CD4-positive, alpha-beta T cell treated with Interleukin-6 at 100 ng/mL for 8 hours (primary cell): ENCODE measurements around the gene DTX3.
"Not testable (repeated sequence)": the region's sequence is repeated elsewhere in the genome, so short reads cannot be mapped to it uniquely, and the experiment has no call there.

Source experiments
- DNase-seq: peaks from one replicate; pipeline ENCODE4 v3.0.0-alpha.2; 2020; ENCODE audit warnings: mixed read lengths, low spot score

The DTX3 gene, protein sequence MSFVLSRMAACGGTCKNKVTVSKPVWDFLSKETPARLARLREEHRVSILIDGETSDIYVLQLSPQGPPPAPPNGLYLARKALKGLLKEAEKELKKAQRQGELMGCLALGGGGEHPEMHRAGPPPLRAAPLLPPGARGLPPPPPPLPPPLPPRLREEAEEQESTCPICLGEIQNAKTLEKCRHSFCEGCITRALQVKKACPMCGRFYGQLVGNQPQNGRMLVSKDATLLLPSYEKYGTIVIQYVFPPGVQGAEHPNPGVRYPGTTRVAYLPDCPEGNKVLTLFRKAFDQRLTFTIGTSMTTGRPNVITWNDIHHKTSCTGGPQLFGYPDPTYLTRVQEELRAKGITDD

DNA sequence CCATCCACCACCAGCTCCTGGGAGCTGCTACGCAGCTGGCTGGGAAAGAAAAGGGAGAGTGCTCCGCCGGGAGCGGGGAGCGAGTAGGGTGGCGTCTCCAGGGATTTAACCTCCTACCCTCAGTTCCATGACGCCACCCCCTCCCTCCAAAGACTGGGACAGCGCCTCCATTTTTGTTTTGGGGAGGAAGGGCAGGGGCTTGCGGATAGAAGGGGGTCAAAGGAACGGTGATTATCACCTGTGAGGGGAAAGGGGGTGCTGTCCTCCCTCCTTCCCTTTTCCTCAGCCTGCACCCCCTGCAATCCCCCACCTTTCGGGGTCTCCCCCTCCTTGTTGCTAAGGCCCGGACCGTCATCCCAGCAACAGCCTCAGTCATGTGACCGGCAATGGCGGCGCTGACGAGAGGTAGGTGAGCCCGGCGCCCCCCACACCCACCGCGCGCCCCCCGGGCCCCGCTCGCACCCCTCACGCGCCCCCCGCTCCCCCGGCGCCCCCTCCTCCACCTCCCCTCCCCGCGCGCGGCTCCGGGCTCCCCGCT lies at the start of gene DTX3:
TSS of gene DTX3 (plus strand) at position 371 of the 538 bp plus-strand sequence. CDS start 1,694 bp downstream, outside the sequence.
- DNase-seq = peak; percentile 25

DNA sequence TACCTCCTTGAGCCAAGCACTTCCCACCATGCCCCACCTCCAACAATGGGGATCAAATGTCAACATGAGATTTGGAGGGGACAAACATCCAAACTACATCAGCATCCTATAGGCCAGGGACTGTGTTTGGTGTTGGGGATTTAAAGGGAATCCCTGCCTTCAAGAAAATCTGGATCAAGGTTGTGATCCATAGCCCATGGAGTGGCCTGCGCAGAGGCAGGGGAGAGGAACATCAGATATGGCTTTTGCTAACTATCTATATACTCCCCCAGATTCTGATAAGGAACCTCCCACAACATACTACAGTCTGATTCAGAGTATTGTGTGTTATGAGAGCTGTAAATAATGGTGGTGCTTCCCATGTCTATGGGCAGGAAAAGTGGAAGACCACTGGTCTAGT lies 49.7 kb upstream of the DTX3 start:
- DNase-seq = no peak

DNA sequence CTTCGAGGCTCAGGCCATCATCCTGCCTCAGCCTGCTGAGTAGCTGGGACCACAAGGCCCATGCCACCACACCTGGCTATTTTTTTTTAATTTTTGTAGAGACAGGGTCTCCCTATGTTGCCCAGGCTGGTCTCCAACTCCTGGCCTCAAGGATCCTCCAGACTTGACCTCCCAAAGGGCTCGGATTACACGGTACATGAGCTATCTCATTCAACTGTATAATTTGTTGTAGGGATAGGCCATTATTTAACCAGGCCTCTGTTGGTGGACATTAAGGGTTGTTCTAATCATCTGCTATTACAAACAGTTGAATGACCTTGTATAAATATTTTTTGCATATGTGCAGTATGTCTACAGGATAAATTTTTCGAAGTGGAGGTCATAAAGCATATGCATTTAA lies 45.8 kb upstream of the DTX3 start:
- no peak for DNase-seq

DNA sequence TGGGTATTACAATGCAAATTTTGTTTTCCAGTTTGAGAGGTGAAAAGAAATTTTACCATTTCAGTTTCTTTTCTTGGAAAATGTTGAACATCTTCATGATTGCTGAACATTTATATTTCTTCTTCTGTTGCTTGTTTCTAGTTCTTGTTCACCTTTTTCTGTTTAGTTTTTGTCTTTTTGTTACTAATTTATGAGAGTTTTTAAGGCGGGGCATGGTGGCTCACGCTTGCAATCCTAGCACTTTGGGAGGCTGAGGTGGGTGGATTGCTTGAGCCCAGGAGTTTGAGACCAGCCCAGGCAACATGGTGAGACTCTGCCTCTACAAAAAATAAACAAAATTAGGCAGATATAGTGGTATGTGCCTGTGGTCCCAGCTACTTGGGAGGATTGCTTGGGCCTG lies 44.1 kb upstream of the DTX3 start:
- no peak for DNase-seq

DNA sequence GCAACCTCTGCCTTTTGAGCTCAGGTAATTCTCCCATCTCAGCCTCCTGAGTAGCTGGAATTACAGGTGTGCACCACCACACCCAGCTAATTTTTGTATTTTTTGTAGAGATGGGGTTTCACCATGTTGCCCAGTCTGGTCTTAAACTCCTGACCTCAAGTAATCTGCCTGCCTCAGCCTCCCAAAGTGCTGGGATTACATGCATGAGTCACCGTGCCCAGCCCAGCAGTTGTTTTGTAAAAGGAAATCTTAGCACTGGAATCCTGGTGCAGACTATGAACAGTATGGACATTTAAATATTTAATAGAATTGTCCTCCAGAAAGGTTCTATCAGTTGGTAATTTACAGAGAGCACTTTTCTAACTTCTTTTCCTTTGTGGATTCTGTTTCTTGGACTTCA lies 43.5 kb upstream of the DTX3 start:
- DNase-seq = not testable (repeated sequence)

DNA sequence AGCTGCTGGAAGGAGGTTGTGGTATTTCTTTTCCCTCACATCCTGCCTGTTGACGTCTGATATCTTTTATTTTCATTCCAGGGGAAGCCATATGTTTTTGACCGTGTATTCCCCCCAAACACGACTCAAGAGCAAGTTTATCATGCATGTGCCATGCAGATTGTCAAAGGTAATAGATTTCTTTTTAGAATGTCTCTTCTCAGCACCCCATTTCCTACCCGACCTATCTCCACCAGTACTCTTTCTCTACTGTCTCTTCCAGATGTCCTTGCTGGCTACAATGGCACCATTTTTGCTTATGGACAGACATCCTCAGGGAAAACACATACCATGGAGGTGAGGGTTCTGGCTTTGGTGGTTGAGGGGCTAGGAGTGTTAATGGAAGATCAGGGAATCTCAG lies 41.3 kb upstream of the DTX3 start:
- DNase-seq = no peak

DNA sequence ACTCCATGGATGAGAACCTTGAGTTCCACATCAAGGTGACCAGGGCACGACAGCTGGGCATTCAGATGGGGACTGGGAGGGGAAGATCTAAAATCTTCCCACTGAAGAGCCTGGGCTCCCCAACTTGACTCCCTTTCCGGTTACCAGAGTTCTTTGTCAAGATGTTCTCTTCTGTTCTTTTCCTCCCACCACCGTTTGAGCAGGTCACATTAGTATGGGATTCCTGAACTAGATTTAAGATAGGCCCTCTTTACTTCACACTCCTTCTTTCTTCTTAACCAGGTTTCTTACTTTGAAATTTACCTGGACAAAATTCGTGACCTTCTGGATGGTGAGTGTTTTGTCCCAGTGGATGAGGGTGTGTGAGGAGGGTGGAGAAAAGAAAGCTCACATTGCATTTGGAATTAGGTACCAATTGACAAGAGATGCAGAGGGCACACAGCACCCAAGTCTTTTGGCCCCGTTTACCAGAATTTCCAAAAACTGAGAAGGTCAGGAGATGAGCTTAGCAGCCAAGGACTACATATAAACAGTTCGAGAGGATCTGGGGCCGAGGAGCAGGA lies 40.4 kb upstream of the DTX3 start:
- DNase-seq = no peak

DNA sequence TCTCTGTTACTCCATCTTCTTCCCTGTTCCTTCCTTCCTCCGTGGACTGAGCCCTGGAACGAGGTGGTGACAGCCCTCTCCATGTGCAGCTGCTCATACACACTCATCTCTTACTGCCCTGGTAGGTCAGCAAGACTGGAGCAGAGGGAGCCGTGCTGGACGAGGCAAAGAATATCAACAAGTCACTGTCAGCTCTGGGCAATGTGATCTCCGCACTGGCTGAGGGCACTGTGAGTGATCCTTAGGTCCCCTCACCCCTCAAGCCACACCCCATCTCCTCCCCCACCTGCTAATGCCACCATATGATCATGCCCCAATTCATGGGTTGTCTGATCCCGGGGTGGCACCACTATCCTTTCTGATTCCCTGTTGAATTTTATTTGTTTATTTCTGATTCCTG lies 35.8 kb upstream of the DTX3 start:
- DNase-seq = no peak

DNA sequence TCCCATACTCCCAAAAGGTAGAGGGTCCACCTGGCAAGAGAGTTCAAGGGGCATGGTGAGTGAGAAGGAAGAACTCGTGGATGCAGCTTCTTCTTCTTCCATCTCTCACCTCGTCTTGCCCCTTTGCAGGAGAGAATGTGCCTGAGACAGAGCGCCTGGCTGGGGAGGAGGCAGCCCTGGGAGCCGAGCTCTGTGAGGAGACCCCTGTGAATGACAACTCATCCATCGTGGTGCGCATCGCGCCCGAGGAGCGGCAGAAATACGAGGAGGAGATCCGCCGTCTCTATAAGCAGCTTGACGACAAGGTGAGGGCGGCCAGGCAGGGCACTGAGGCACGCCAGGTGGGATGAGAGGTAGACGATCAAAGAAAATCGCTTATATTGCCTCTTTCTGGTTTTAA lies 34.8 kb upstream of the DTX3 start:
- DNase-seq = no peak

DNA sequence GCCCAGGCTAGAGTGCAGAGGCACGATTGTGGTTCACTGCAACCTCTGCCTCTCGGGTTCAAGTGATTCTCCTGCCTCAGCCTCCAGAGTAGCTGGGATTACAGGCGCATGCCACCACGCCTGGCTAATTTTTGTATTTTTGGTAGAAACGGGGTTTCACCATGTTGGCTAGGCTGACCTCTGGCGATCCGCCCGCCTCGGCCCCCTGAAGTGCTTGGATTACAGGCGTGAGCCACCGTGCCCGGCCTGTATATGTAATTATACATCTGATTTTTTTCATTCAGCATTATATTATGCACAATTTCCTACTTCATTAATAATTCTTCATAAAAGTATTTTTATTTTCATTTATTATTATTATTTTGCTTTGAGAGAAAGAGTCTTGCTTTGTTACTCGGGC lies 34.2 kb upstream of the DTX3 start:
- DNase-seq = not testable (repeated sequence)

DNA sequence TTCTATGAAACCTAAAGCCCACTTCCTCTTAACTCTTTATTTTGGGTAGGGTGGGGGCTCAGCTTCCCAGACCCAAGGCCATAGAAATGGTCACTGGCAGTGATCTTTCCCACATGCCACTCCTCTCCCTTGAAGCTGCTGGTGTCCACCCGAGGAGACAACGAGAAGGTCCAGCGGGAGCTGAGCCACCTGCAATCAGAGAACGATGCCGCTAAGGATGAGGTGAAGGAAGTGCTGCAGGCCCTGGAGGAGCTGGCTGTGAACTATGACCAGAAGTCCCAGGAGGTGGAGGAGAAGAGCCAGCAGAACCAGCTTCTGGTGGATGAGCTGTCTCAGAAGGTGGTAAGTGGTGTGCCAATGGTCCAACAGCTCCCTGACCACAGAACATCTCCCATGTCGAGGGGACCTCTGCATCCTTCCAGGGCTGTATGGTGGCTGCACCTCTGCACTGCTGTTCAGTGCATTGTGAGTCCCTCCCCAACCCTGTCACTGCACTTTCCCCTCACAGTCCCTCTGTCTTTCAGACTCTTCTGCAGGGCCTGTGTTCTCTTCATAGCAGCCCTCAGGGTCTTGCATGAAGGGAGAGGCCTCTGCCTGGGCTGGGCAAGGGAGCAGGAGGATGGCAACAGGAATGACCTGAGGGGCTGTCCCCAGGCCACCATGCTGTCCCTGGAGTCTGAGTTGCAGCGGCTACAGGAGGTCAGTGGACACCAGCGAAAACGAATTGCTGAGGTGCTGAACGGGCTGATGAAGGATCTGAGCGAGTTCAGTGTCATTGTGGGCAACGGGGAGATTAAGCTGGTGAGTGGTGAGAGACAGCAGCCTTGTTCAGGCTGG lies 32.5 kb upstream of the DTX3 start:
- DNase-seq = no peak

DNA sequence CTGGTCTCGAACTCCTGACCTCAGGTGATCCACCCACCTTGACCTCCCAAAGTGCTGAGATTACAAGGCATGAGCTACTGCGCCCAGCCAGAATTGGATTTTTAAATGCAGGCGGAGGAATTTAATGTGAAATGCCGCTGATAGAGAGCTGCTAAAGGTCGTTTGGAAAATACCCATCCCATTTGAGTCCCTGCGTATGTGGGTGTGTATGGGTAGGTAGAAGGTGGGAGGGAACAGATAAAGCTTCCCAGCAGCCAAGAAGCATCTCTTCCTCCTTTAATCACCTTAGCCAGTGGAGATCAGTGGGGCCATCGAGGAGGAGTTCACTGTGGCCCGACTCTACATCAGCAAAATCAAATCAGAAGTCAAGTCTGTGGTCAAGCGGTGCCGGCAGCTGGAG lies 29.8 kb upstream of the DTX3 start:
- DNase-seq = no peak

DNA sequence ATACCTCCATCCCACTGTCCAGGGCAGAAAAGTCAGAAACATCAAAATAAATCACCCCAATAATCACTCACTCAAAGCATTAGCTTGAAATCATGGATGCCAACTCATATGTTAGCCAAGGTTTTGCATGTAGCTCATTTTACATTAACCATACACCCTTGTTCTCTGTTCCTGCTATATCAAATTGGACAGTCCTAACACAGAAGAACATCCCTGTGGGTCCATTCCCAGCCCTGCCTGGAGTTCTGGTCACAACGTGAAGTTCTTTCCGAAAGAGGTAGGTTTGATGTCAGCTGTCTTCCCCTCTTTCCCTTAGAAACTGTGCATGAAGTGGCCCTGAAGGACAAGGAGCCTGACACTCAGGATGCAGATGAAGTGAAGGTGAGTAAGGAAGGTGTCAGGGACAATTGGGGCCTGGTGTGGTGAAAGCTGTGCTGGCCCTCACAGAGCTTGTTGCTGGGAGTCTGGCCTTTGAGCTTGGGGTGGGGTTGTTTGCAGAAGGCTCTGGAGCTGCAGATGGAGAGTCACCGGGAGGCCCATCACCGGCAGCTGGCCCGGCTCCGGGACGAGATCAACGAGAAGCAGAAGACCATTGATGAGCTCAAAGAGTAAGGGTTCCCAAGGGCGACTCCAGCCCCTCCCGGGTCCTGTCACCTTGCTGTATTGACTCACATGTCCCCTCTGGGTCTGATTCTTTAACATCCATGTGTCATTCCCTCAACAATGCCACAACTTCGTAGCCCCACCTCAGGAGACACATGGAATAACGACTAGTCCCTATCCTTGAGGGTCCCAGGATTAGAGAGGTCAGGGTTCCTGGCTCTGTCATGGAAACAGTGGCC lies 28.6 kb upstream of the DTX3 start:
- DNase-seq = no peak

DNA sequence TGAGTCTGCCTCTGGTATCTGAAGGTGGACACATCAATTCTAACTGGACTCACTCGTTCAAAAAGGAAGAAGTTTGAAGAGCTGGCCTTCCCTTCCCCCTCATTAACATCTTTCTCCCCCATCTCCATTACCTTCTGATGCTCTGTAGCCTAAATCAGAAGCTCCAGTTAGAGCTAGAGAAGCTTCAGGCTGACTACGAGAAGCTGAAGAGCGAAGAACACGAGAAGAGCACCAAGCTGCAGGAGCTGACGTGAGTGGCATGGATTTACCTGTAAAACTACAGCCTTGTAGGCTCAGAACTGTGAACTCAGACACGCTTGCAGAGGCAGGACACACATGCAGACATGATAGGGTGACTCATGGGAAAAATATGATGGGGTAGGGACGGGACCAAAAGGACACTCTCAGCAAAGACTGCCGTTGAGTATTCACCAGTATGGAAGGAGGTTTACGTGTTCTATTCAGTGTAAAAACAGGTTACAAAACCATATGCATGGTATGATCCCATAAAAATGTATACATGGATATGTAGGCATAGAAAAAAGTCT lies 27.9 kb upstream of the DTX3 start:
- no peak for DNase-seq

DNA sequence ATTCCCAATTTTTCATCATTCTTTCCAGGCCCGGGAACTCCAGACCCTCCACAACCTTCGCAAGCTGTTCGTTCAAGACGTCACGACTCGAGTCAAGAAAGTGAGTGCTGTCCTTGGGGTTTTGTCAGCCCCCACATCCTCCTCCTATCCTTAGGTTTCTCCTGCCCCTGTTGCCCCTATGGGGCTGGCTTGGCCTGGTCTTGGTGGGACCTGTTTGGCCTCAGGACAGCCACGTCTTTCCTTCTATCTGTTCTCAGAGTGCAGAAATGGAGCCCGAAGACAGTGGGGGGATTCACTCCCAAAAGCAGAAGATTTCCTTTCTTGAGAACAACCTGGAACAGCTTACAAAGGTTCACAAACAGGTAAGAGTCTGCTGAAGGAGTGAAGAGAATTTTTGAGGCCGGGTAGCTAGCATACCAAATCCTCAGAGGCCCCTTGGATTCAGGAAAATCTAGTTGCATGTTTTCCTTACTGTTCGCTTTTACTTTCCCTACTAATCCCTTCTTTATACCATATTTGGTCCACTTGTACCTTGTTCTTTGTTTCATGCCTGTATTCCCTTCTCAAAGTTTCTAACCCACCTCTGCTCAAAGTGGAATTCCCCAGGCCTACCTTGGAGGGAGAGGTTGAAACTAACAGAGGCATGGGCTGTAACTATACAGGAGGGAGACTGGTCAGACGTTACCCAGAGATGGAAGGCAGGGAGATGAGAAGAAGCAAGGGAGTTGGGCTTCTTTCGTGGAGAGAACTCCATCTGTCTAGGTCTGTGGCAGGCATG lies 26.5 kb upstream of the DTX3 start:
- DNase-seq = no peak

DNA sequence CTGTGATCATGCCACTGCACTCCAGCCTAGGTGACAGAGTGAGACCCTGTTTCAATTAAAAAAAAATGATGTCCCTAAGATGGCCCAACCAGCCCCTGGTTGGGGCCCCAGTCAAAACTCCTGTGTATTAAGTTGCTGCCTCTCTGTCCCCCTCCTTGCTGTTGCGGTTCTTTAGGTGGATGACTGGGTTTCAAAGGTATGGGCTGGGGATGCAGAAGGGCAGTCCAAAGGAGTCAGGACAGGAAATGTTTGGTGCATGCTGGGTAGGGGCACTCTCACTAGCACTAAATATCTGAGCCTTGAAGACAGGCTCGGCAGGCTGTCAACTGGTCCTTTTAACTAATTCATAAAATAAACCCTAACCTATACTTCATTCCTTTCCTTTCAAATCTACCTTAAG lies 25.6 kb upstream of the DTX3 start:
- no peak for DNase-seq

DNA sequence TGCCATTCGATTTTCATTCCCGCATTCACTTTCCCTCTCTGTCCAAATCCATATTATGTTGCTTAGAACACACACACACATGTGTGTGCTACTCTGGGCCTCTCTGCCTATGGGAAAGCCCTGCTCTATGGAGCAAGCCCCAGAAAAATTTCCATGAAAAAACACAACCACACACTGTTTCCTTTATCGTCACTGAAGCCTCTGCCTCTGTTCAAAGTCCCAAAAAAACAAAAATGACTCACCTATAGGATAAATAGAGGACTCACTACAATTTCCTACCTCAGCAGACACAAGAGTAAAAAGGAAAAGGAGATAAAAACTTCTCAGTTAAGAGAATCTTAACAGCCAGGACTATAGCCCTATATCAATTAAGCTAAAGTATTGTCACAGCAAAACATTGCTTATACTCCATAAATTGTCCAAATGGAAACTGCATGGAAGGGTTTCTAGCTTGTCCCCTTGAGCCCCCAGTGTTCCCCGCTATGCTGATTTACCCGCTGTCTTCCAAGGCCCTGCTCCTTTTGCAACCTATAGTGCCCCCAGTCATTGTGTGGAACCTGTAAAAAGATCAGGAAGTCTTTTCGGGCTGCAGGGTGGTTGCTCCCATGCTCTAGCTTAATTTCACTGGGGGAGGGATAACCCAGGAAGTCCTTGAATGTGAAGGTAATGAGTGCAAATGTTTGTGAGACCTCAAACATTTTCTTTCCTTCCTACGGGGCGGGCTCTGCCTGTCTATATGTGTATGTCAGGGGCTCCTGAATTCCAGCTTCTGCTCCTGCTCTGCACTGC lies 24.8 kb upstream of the DTX3 start:
- no peak for DNase-seq

DNA sequence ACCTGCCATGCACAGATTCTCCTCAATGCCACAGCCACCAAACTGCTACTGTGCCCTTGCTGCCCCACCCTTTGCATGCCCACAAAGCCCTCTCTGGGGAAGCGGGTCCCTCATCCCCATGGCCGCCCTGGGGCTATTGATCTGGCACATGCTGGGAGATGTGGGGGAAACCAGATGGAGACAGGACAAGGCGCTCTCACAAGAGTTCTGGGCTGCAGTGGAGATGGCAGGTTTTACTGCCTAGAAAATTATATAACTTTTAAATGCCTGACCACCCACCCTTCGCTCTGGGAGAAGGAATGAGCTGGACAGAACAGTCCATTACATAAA lies 24.2 kb upstream of the DTX3 start:
- DNase-seq = no peak

DNA sequence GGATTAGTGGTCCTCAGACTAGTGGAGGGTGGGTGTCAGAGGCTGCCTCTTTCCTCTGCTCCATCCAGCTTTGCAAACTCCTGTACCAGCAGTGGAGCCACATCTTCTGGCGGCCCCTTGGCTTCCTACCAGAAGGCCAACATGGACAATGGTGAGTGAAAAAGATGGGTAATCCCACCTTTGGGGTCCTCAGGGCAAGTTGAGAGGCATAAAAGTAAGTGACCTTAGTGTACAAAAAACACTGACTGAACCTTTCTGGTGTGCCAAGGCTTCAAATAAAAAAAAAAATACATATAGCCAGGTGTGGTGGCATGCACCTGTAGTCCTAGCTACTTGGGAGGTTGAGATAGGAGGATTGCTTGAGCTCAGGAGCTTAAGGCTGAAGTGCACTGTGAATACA lies 22.8 kb upstream of the DTX3 start:
- no peak for DNase-seq

DNA sequence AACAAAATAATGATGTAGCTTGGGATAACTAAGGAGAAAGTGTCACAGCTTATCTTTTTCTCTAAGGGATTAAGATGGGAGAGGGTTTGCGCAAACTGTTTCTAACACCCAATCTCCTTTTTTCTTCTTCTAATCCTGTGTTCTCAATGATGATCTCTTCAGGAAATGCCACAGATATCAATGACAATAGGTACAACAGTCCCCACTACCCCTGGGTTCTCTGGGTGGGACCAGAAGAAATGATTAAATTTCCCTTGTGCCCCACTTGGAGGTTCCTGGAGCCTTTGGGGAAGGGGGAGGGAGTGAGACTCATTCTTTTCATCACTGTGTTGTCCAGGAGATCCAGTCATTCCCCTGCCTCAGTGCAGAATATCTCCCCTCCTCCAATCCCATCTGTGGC lies 22.2 kb upstream of the DTX3 start:
- DNase-seq = no peak
